AG10803 (cell line): ENCODE results near the gene HSPG2.

Experiments used
- DNase-seq: peaks from one replicate; pipeline ENCODE4 v3.0.0; 2010; ENCODE audit warnings: low read depth
- H3K4me3 ChIP-seq: 2 replicates; pipeline ENCODE4 v1.5.1; 2011; ENCODE audit warnings: mild to moderate bottlenecking, low read length, control low read depth
- TF ChIP-seq, protein P1 (sequence below): conservative IDR thresholded peaks from 2 replicates; pipeline ENCODE4 v1.5.1; 2011; ENCODE audit warnings: mild to moderate bottlenecking, low read length, control low read depth, inconsistent platforms

HSPG2 gene

DNA sequence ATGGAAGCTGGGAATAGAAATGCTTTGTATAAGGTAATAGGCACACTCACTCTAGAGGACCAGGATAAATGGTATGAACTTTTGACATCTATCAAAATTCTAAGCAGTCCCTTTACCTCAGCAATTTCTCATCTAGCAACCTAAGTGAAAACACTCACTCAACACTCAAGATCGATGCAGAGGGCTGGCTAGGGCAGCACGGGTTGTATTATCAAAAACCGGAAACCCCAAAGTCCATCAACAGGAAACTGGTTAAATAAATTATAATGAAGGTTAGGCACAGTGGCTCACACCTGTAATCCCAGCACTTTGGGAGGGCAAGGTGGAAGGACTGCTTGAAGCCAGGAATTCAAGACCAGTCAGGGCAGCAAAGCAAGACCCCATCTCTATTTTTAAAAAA lies 163.5 kb downstream of the HSPG2 start:
- H3K4me3 ChIP-seq: no peak overlapping the region
- DNase-seq: no peak
- TF ChIP-seq, protein P1, sequence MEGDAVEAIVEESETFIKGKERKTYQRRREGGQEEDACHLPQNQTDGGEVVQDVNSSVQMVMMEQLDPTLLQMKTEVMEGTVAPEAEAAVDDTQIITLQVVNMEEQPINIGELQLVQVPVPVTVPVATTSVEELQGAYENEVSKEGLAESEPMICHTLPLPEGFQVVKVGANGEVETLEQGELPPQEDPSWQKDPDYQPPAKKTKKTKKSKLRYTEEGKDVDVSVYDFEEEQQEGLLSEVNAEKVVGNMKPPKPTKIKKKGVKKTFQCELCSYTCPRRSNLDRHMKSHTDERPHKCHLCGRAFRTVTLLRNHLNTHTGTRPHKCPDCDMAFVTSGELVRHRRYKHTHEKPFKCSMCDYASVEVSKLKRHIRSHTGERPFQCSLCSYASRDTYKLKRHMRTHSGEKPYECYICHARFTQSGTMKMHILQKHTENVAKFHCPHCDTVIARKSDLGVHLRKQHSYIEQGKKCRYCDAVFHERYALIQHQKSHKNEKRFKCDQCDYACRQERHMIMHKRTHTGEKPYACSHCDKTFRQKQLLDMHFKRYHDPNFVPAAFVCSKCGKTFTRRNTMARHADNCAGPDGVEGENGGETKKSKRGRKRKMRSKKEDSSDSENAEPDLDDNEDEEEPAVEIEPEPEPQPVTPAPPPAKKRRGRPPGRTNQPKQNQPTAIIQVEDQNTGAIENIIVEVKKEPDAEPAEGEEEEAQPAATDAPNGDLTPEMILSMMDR: no peak
